Left hindlimb (tissue), 1 donor: ENCODE measurements around the gene IL33.
"Not testable (repeated sequence)": the region's sequence is repeated elsewhere in the genome, so short reads cannot be mapped to it uniquely, and the experiment has no call there.

Experiments
- DNase-seq: peaks from one replicate; pipeline ENCODE4 v3.0.0-alpha.2; 2018

IL33 gene

GRCh38 chr9:6215562-6215961 lies at the start of gene IL33:
Gene IL33 (plus strand): TSS chr9:6215807. CDS start chr9:6241695, 25,888 bp downstream.
- no peak for DNase-seq

- no peak for DNase-seq
These were observed 43.9 kb upstream of the IL33 start for GRCh38 chr9:6171667-6172066.

GRCh38 chr9:6173914-6174313 lies 41.7 kb upstream of the IL33 start:
- DNase-seq: no peak

- not testable (repeated sequence) for DNase-seq
These were observed 32.9 kb upstream of the IL33 start for GRCh38 chr9:6182549-6183226.

- DNase-seq: no peak
These were observed 32.4 kb upstream of the IL33 start for GRCh38 chr9:6183227-6183551.

GRCh38 chr9:6183627-6184026 lies 32.0 kb upstream of the IL33 start:
- no peak for DNase-seq

- no peak for DNase-seq
These were observed 30.6 kb upstream of the IL33 start for GRCh38 chr9:6184749-6185645.

GRCh38 chr9:6186691-6187090 lies 28.9 kb upstream of the IL33 start:
- DNase-seq: no peak

- DNase-seq: no peak
These were observed 28.3 kb upstream of the IL33 start for GRCh38 chr9:6187272-6187671.

- no peak for DNase-seq
These were observed 27.1 kb upstream of the IL33 start for GRCh38 chr9:6188466-6188865.

- DNase-seq: no peak
These were observed 26.7 kb upstream of the IL33 start for GRCh38 chr9:6188906-6189305.

GRCh38 chr9:6194934-6195333 lies 20.7 kb upstream of the IL33 start:
- DNase-seq: no peak

- no peak for DNase-seq
These were observed 19.8 kb upstream of the IL33 start for GRCh38 chr9:6195714-6196360.

GRCh38 chr9:6197330-6197729 lies 18.3 kb upstream of the IL33 start:
- DNase-seq: no peak

- no peak for DNase-seq
These were observed 17.4 kb upstream of the IL33 start for GRCh38 chr9:6198251-6198650.

GRCh38 chr9:6199596-6199995 lies 16.0 kb upstream of the IL33 start:
- DNase-seq: no peak

GRCh38 chr9:6200761-6201160 lies 14.8 kb upstream of the IL33 start:
- DNase-seq: no peak

- DNase-seq: no peak
These were observed 5.6 kb upstream of the IL33 start for GRCh38 chr9:6209966-6210365.

GRCh38 chr9:6212722-6213375 lies 2.8 kb upstream of the IL33 start:
- no peak for DNase-seq

- no peak for DNase-seq
These were observed 1.2 kb upstream of the IL33 start for GRCh38 chr9:6214434-6214833.

- DNase-seq: no peak
These were observed 704 bp upstream of the IL33 start for GRCh38 chr9:6214903-6215302.

GRCh38 chr9:6216002-6216401 lies 395 bp downstream of the IL33 start:
- DNase-seq: no peak

- DNase-seq: no peak
These were observed 1.3 kb downstream of the IL33 start for GRCh38 chr9:6216951-6217350.
